HG03378 (cell line): ENCODE measurements around the gene ADORA2A.
"Not testable (repeated sequence)": the region's sequence is repeated elsewhere in the genome, so short reads cannot be mapped to it uniquely, and the experiment has no call there.

Experiments
- ATAC-seq: cut with Tn5 transposase; IDR thresholded peaks from one replicate; pipeline ENCODE4 v1.9.1; 2021; ENCODE audit warnings: mild to moderate bottlenecking, moderate library complexity; ENCODE audit not compliant: unreplicated experiment

The ADORA2A gene

DNA sequence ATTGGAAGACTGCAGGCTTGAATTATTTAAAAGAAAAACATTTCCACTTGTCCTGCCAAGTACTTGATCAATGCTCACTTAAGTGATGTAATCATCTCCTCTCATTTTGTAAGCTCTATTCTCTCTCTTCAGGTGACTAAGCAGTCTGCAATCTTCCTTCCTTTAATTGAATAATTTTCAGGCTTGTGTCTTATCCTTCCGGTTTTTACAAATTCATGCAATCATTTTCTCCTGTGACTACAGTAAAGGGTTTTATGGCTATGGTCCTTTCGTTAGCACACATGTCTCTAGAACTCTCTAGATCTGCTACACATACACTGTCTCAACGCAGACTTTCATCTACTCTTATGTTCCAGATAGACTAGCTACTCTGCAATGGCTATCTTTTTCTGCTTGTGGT lies 55.2 kb downstream of the ADORA2A start:
- ATAC-seq: no peak

DNA sequence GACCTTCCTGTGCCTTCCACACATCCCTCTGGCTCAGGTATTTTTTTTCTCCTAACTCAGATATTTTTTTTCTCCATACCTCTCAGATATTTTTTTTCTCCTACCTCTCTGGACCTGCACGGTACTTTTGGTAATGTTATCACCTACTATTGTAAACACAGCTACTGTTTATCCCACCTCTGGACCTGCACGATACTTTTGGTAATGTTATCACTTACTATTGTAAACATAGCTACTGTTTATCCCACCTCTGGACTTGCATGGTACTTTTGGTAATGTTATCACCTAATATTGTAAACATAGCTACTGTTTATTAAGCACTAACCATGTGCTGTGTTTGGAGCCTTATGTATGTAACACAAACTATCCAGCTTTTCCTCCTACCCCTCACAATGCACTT lies 55.6 kb downstream of the ADORA2A start:
- no peak for ATAC-seq

- ATAC-seq: no peak
Observed at GRCh38 chr22:24483976-24484545, 56.7 kb downstream of the ADORA2A start.

- ATAC-seq: no peak
Observed at GRCh38 chr22:24485170-24485569, 57.8 kb downstream of the ADORA2A start.

DNA sequence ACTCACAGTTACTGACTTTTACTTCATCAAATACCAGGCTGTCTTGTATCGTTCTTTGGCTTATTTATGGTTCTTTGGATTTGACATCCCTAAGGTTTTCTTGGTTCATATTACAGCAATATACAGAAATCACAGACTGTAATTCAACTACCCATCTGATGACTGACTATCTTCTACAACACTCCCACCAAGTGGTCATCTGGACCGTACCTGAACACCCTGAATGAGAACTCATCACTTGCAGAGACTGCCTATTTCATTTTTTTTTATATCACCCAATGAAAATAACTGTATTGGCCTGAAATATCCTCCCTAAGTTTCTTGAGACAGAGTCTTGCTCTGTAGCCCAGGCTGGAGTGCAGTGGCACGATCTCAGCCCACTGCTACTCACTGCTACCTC lies 58.2 kb downstream of the ADORA2A start:
- ATAC-seq: no peak

GRCh38 chr22:24486501-24486921 lies 59.1 kb downstream of the ADORA2A start:
- ATAC-seq: no peak

DNA sequence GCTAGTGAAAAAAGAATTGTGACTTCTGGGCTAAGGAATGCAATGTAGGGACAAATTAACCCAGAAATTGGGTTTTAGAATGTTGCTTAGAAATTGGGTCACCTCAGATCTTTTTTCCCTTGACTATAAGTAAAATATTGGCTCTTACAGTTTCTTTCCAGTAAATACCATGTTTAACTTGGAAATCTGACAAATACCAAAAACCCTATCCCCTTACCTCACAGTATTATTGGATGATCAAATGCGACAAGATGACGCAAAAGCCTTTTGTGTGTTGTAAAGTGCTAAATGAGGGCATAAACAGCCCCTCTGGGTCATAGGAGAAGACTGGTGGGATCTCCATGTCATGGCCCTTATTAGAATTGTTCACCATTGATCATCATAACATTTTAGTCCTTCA lies 61.6 kb downstream of the ADORA2A start:
- ATAC-seq: no peak

GRCh38 chr22:24489434-24489833 lies 62.0 kb downstream of the ADORA2A start:
- ATAC-seq: not testable (repeated sequence)
